Neural cell (in vitro differentiated cells): ENCODE data around the gene CYP27B1.

Experiments used
- CTCF ChIP-seq: fragments of 450-650 bp; IDR thresholded peaks from 2 replicates; pipeline ENCODE4 v1.5.1; 2014; ENCODE audit warnings: antibody characterized with exemption, mild to moderate bottlenecking, moderate library complexity; ENCODE audit not compliant: poor library complexity, severe bottlenecking
- EZH2 ChIP-seq: fragments of 200-600, 300-800 bp; shearing (Covaris generic), sonication (generic); IDR thresholded peaks from 2 replicates; pipeline ENCODE4 v1.6.1; 2014; ENCODE audit warnings: antibody characterized with exemption, low read length, borderline replicate concordance, mild to moderate bottlenecking; ENCODE audit not compliant: insufficient read depth, poor library complexity, severe bottlenecking
- POLR2AphosphoS5 ChIP-seq: IDR thresholded peaks from 2 replicates; pipeline ENCODE4 v1.6.1; 2012
- TAF1 ChIP-seq: IDR thresholded peaks from 2 replicates; pipeline ENCODE4 v1.6.1; 2012; ENCODE audit warnings: low read depth

GRCh38 chr12:57771236-57771872 is 4.5 kb upstream of the CYP27B1 start:
- TF ChIP-seq CTCF (no peak), POLR2AphosphoS5 (no peak), EZH2 (no peak), TAF1 (no peak)
